C4-2B (cell line): Measurements from ENCODE around the gene GAS2L2.
"Not testable (repeated sequence)": the region's sequence is repeated elsewhere in the genome, so short reads cannot be mapped to it uniquely, and the experiment has no call there.

Experiments used
- H3K27ac ChIP-seq: fragments of 450-650 bp; 2 replicates; pipeline ENCODE4 v1.5.1; 2017
- ZFX ChIP-seq: fragments of 450-650 bp; IDR thresholded peaks from 2 replicates; pipeline ENCODE4 v1.6.1; 2017
- TF ChIP-seq, protein P1 (sequence below): fragments of 450-650 bp; conservative IDR thresholded peaks from 2 replicates; pipeline ENCODE4 v1.5.1; 2017; ENCODE audit warnings: mild to moderate bottlenecking

Gene GAS2L2

DNA sequence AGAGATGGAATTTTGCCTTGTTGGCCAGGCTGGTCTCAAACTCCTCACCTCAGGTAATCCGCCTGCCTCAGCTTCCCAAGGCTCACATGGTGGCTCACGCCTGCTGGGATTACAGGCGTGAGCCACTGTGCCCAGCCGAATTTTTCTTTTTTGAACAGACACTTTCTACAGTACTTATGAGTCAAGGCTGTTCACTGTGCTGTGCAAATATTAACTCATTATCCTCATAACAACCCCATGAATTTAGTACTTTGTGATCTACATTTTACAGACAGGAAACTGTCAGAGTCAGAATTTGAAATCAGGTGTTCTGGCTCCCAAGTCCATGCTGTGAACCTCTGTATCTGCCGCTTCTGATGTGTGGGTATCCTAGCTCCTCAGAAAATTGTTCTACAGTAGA is 47.3 kb downstream of the GAS2L2 start:
- H3K27ac ChIP-seq, result no peak overlapping the region
- no peak for TF ChIP-seq ZFX
- TF ChIP-seq, protein P1, sequence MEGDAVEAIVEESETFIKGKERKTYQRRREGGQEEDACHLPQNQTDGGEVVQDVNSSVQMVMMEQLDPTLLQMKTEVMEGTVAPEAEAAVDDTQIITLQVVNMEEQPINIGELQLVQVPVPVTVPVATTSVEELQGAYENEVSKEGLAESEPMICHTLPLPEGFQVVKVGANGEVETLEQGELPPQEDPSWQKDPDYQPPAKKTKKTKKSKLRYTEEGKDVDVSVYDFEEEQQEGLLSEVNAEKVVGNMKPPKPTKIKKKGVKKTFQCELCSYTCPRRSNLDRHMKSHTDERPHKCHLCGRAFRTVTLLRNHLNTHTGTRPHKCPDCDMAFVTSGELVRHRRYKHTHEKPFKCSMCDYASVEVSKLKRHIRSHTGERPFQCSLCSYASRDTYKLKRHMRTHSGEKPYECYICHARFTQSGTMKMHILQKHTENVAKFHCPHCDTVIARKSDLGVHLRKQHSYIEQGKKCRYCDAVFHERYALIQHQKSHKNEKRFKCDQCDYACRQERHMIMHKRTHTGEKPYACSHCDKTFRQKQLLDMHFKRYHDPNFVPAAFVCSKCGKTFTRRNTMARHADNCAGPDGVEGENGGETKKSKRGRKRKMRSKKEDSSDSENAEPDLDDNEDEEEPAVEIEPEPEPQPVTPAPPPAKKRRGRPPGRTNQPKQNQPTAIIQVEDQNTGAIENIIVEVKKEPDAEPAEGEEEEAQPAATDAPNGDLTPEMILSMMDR, result no peak

- no peak for TF ChIP-seq ZFX
- TF ChIP-seq, protein P1, result no peak
- no peak overlapping the region for H3K27ac ChIP-seq
These were observed 47.8 kb downstream of the GAS2L2 start for GRCh38 chr17:35705230-35705629.

DNA sequence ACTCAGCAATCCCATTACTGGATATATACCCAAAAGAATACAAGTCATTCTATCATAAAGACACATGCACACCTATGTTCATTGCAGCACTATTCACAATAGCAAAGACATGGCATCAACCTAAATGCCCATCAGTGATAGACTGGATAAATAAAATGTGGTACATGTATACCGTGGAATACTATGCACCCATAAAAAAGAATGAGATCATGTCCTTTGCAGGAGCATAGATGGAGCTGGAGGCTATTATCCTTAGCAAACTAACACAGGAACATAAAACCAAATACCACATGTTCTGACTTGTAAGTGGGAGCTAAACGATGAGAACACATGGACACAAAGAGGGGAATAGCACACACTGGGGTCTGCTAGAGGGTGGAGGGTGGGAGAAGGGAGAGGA is 49.7 kb downstream of the GAS2L2 start:
- not testable (repeated sequence) for H3K27ac ChIP-seq

GRCh38 chr17:35701491-35701890 is 51.5 kb downstream of the GAS2L2 start:
- no peak overlapping the region for H3K27ac ChIP-seq
- TF ChIP-seq, protein P1, result no peak
- no peak for TF ChIP-seq ZFX

- TF ChIP-seq, protein P1, result no peak
- TF ChIP-seq ZFX, result no peak
- H3K27ac ChIP-seq, result no peak overlapping the region
These were observed 52.9 kb downstream of the GAS2L2 start for GRCh38 chr17:35700150-35700549.

GRCh38 chr17:35698800-35699199 is 54.2 kb downstream of the GAS2L2 start:
- no peak for TF ChIP-seq ZFX
- TF ChIP-seq, protein P1, result no peak
- H3K27ac ChIP-seq, result no peak overlapping the region

DNA sequence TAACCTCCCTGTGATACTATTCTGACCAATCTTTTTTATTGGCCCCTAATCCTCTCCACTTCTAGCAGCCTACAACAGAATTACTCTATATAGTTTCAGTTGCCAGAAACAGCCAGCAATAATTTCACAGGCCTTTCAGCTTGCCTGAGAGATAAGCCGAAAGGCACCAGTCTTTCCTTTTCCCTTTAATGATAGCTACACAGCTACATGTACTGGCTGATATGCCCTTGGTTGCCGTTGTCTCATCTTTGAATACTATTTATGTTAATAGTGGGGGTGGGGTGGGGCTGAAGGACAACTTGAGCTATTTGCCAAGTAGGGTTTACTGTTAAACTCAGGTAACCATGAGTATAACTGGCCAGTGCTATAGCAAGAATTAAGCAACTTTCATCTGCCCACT is 57.4 kb downstream of the GAS2L2 start:
- no peak overlapping the region for H3K27ac ChIP-seq
- TF ChIP-seq, protein P1, result no peak
- TF ChIP-seq ZFX, result no peak

GRCh38 chr17:35694906-35695305 is 58.1 kb downstream of the GAS2L2 start:
- TF ChIP-seq, protein P1, result no peak
- no peak for TF ChIP-seq ZFX
- no peak overlapping the region for H3K27ac ChIP-seq
